Hepatocyte (in vitro differentiated cells): ENCODE results near the gene ARHGAP6. TPM values are rescaled to one million over a fixed set of nuclear protein-coding genes. Genes with fewer than 3 reads are reported as not detected.

Source experiments
- DNase-seq: peaks from one replicate; pipeline ENCODE4 v3.0.0-alpha.2; 2016; ENCODE audit warnings: low spot score
- H2AFZ ChIP-seq: fragments of 200-600 bp; sonication (generic); 2 replicates; pipeline ENCODE4 v1.6.0; 2016; ENCODE audit warnings: antibody characterized with exemption, mild to moderate bottlenecking
- H3K27ac ChIP-seq: fragments of 200-600 bp; sonication (generic); 2 replicates; pipeline ENCODE4 v1.5.1; 2016; ENCODE audit warnings: mild to moderate bottlenecking
- H3K27me3 ChIP-seq: fragments of 200-600 bp; sonication (generic); 2 replicates; pipeline ENCODE4 v1.6.1; 2016
- H3K36me3 ChIP-seq: fragments of 200-600 bp; sonication (generic); replicated peaks from 2 replicates; pipeline ENCODE4 v1.5.1; 2016; ENCODE audit warnings: low read depth; ENCODE audit not compliant: insufficient read depth
- H3K4me1 ChIP-seq: fragments of 200-600 bp; sonication (generic); 2 replicates; pipeline ENCODE4 v1.5.1; 2016; ENCODE audit warnings: mild to moderate bottlenecking, moderate library complexity; ENCODE audit not compliant: insufficient read depth
- H3K4me2 ChIP-seq: fragments of 200-600 bp; sonication (generic); 2 replicates; pipeline ENCODE4 v1.6.0; 2016
- H3K4me3 ChIP-seq: fragments of 200-600 bp; sonication (generic); 2 replicates; pipeline ENCODE4 v1.5.1; 2016; ENCODE audit warnings: mild to moderate bottlenecking
- H3K79me2 ChIP-seq: fragments of 200-600 bp; sonication (generic); 2 replicates; pipeline ENCODE4 v1.6.0; 2017; ENCODE audit warnings: mild to moderate bottlenecking
- H3K9me2 ChIP-seq: fragments of 200-600 bp; sonication (generic); replicated peaks from 2 replicates; pipeline ENCODE4 v1.6.0; 2017; ENCODE audit warnings: mild to moderate bottlenecking; ENCODE audit not compliant: insufficient read depth
- H3K9me3 ChIP-seq: fragments of 200-600 bp; sonication (generic); 2 replicates; pipeline ENCODE4 v1.5.1; 2016; ENCODE audit warnings: low read depth, mild to moderate bottlenecking
- H4K20me1 ChIP-seq: fragments of 200-600 bp; sonication (generic); 2 replicates; pipeline ENCODE4 v1.6.0; 2016; ENCODE audit warnings: mild to moderate bottlenecking; ENCODE audit not compliant: insufficient read depth, poor library complexity, severe bottlenecking
- CTCF ChIP-seq: fragments of 200-600 bp; sonication (generic); IDR thresholded peaks from 2 replicates; pipeline ENCODE4 v1.5.1; 2016; ENCODE audit warnings: antibody characterized with exemption, mild to moderate bottlenecking; ENCODE audit not compliant: poor library complexity
- EZH2 ChIP-seq: fragments of 200-600 bp; sonication (generic); IDR thresholded peaks from 2 replicates; pipeline ENCODE4 v1.6.1; 2016; ENCODE audit warnings: antibody characterized with exemption, mild to moderate bottlenecking, borderline replicate concordance
- EZH2phosphoT487 ChIP-seq: fragments of 200-600 bp; sonication (generic); IDR thresholded peaks from one replicate; pipeline ENCODE4 v1.6.1; 2018; ENCODE audit warnings: antibody characterized with exemption, mild to moderate bottlenecking, low read depth, moderate library complexity; ENCODE audit not compliant: unreplicated experiment, severe bottlenecking
- WGBS: methylation state at CpG from one replicate; pipeline ENCODE4 v1.1.6; 2016; ENCODE audit warnings: low lambda C conversion rate; ENCODE audit errors: missing lambda C conversion rate; 5-methylcytosine and 5-hydroxymethylcytosine counted together
- polyA plus RNA-seq: library from polyadenylated mRNA; unstranded; fragments of >200 nt; fragmentation: Nextera tagmentation; extraction: Ambion mirVana; gene quantifications from 2 replicates; pipeline ENCODE4 v1.2.1, GENCODE V29; 2016
- total RNA-seq: library from RNA; depleted of rRNA; stranded (reverse); fragments of >200 nt; gene quantifications from 2 replicates; pipeline ENCODE4 v1.2.3, GENCODE V29; 2014

ARHGAP6 gene
- total and polyA plus RNA-seq, 2 experiments from 2014 or later, result 4.9 to 6.9 TPM

DNA sequence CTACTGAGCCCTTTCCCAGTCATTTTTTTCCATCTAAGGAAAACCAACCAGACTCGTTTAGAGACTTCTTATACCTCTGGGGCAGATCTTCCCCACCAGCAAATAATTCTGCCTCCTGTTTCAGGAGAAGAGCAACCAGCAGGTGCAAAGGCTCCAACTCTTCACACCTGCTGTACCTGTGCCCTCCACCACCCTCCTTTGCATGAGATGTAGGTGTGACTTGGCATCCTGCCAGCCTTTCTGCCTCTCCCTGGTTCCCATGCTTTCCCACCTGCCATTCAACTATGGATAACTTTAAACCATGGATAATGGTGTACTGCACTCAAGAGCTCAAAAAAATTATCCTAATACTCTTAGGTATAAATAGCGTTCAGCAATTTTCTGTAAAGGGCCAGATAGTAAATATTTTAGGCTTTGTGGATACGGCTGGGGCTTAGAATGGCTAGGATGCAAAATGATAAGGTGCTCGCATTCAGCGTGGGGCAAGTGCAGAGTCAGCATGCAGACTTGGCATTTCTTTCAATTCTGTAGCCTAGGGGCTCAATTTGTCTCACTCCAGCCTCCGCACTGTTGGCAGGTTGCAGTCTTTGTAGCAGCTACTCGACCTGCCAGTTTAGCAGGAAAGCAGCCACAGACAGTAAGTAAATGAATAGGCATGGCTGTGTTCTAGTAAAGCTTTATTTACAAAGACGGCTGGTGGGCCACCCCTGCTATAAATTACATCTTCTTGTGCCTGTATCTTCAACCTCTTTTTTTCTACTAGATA, 474.8 kb downstream of the ARHGAP6 start:
- DNase-seq, result peak; percentile 16
- H3K9me2 ChIP-seq, result no peaks in the 10 kb centered on the region

DNA sequence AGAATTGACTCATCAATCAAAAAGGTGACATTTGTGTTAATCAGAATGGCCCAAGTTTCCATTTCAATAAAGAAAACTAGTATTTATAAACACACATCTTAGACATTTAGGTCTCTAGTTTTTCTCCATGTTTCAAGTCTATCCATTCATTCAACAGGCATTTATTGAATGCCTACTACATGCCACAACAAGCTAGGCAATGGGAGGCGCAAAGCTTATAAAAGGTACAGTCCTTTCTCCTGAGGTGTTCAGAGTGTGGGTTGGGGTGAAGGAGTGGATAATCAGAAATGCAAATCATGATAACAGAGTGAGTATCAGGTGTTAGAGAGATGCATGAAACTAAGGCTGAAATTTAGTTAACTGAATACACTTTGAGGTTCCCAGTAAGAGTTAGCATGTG, 476.6 kb downstream of the ARHGAP6 start:
- H3K36me3 ChIP-seq, result no peaks in the 10 kb centered on the region

More for the DNA sequence above, 474.8 kb downstream of the ARHGAP6 start:
- no peak overlapping the region for H3K4me3 ChIP-seq
- H3K27ac ChIP-seq, result no peak overlapping the region
- H3K36me3 ChIP-seq, result no peaks in the 10 kb centered on the region
- H4K20me1 ChIP-seq, result no peaks in the 10 kb centered on the region
- no peak overlapping the region for H3K4me2 ChIP-seq
- no peaks in the 10 kb centered on the region for H3K9me3 ChIP-seq
- no peaks in the 10 kb centered on the region for H3K4me1 ChIP-seq
- no peaks in the 10 kb centered on the region for H3K27me3 ChIP-seq
- H3K79me2 ChIP-seq, result no peaks in the 10 kb centered on the region
- H2AFZ ChIP-seq, result no peak overlapping the region
- TF ChIP-seq EZH2phosphoT487 (no peak), CTCF (no peak), EZH2 (no peak)
- WGBS, result 43% methylated on average over 8 of the region's 8 CpGs

DNA sequence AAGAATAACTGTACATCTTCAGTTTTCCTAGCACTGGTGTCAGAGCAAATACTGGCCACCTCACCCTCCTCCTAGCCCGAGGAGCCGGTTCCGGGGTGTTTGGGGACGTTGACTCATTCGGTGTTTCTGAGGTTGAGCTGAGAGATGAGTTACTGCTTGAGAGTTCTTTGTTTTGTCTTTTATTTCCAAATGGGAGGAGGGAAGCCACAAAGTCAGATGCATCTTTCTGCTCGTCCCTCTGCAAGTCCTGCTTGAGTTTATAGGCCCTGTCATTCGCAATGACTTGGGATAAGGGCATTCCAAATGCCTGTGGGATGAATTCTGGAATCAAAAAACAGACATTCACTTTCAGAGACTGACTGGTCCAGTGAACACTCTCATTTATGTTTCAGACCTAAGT, 477.1 kb downstream of the ARHGAP6 start:
- TF ChIP-seq EZH2phosphoT487 (no peak), EZH2 (no peak), CTCF (no peak)
- H3K4me1 ChIP-seq, result no peaks in the 10 kb centered on the region
- no peaks in the 10 kb centered on the region for H4K20me1 ChIP-seq
- H3K9me2 ChIP-seq, result no peaks in the 10 kb centered on the region
- H3K9me3 ChIP-seq, result no peaks in the 10 kb centered on the region
- no peaks in the 10 kb centered on the region for H3K27me3 ChIP-seq
- no peaks in the 10 kb centered on the region for H3K36me3 ChIP-seq
- 68% methylated on average over 7 of the region's 7 CpGs for WGBS
- no peak overlapping the region for H3K4me2 ChIP-seq
- H3K27ac ChIP-seq, result no peak overlapping the region
- no peak for DNase-seq
- H3K79me2 ChIP-seq, result no peaks in the 10 kb centered on the region
- H2AFZ ChIP-seq, result no peak overlapping the region
- H3K4me3 ChIP-seq, result no peak overlapping the region

More for the DNA sequence above, 476.6 kb downstream of the ARHGAP6 start:
- DNase-seq, result no peak
- H3K9me2 ChIP-seq, result no peaks in the 10 kb centered on the region
- H3K27ac ChIP-seq, result no peak overlapping the region
- H3K4me2 ChIP-seq, result no peak overlapping the region
- no peaks in the 10 kb centered on the region for H3K79me2 ChIP-seq
- 95% methylated on average over 1 of the region's 1 CpG for WGBS
- no peaks in the 10 kb centered on the region for H4K20me1 ChIP-seq
- H3K9me3 ChIP-seq, result no peaks in the 10 kb centered on the region
- no peak overlapping the region for H3K4me3 ChIP-seq
- no peaks in the 10 kb centered on the region for H3K4me1 ChIP-seq
- TF ChIP-seq EZH2phosphoT487 (no peak), CTCF (no peak), EZH2 (no peak)
- no peak overlapping the region for H2AFZ ChIP-seq
- no peaks in the 10 kb centered on the region for H3K27me3 ChIP-seq
